PC-3 (cell line): ENCODE measurements around the gene SDK1.

Experiments
- EZH2 ChIP-seq: fragments of 300-600 bp; sonication (generic); IDR thresholded peaks from one replicate; pipeline ENCODE4 v1.6.1; 2017; ENCODE audit warnings: antibody characterized with exemption, mild to moderate bottlenecking, low read length; ENCODE audit not compliant: unreplicated experiment
- EZH2phosphoT487 ChIP-seq: fragments of 300-600 bp; sonication (generic); IDR thresholded peaks from 2 replicates; pipeline ENCODE4 v1.6.1; 2018; ENCODE audit warnings: mild to moderate bottlenecking, antibody characterized with exemption, low read length, borderline replicate concordance
- TF ChIP-seq, protein P1 (sequence below): fragments of 300-600 bp; sonication (generic); conservative IDR thresholded peaks from 2 replicates; pipeline ENCODE4 v1.5.1; 2017; ENCODE audit warnings: antibody characterized with exemption, low read depth, mild to moderate bottlenecking, low read length

DNA sequence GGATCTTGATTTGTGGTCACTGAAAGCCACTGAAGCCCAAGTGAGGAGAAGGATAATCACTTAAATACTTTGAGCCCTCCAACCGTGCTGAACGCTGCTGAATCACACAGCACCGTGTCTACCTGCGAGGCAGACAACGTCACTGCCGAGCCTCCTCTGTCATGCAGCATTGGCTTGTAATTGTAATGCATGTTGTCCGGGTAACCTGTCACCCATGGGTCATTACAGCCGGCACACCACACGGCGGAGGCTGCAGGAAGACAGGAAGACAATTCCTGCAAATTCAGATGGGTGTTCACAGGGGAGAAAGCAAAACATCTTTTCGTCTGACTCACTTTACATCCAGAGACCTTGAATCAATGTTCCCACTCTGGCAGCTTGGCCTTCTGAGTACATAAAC lies 835.0 kb downstream of the SDK1 start:
- TF ChIP-seq, protein P1, sequence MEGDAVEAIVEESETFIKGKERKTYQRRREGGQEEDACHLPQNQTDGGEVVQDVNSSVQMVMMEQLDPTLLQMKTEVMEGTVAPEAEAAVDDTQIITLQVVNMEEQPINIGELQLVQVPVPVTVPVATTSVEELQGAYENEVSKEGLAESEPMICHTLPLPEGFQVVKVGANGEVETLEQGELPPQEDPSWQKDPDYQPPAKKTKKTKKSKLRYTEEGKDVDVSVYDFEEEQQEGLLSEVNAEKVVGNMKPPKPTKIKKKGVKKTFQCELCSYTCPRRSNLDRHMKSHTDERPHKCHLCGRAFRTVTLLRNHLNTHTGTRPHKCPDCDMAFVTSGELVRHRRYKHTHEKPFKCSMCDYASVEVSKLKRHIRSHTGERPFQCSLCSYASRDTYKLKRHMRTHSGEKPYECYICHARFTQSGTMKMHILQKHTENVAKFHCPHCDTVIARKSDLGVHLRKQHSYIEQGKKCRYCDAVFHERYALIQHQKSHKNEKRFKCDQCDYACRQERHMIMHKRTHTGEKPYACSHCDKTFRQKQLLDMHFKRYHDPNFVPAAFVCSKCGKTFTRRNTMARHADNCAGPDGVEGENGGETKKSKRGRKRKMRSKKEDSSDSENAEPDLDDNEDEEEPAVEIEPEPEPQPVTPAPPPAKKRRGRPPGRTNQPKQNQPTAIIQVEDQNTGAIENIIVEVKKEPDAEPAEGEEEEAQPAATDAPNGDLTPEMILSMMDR = no peak
- TF ChIP-seq EZH2 (no peak), EZH2phosphoT487 (no peak)
